Activated B cell treated with CpG ODN at 0.5 μM for 24 hours (primary cell): Measurements from ENCODE around the gene COA7. TPM values are rescaled to one million over a fixed set of nuclear protein-coding genes. Genes with fewer than 3 reads are reported as not detected.
"Not testable (repeated sequence)": the region's sequence is repeated elsewhere in the genome, so short reads cannot be mapped to it uniquely, and the experiment has no call there.

Experiments used
- ATAC-seq: fragments of 200-7000 bp; cut with Tn5 transposase; one replicate; pipeline ENCODE4 v1.10.0; 2021; ENCODE audit warnings: low read depth, mild to moderate bottlenecking, moderate library complexity
- CTCF ChIA-PET: fragments of 350-600 bp; sonication (Branson Sonifier 250); formaldehyde crosslinking; loops from one replicate; lab custom pipeline; 2021; ENCODE audit warnings: antibody characterized with exemption; lab: Charles Lee
- POLR2A ChIA-PET: fragments of 350-600 bp; sonication (Branson Sonifier 250); formaldehyde crosslinking; loops from one replicate; lab custom pipeline; 2021; ENCODE audit warnings: antibody characterized with exemption; lab: Charles Lee
- DNase-seq: peaks from one replicate; pipeline ENCODE4 v3.0.0; 2022
- H3K27ac Mint-ChIP-seq: one replicate; pipeline ENCODE4 v1.8.0; 2020; ENCODE audit warnings: mixed read lengths
- H3K27me3 Mint-ChIP-seq: one replicate; pipeline ENCODE4 v1.8.0; 2021; ENCODE audit warnings: mixed read lengths
- H3K36me3 Mint-ChIP-seq: one replicate; pipeline ENCODE4 v1.8.0; 2021; ENCODE audit warnings: low read depth, mixed read lengths
- H3K4me1 Mint-ChIP-seq: one replicate; pipeline ENCODE4 v1.8.0; 2021; ENCODE audit warnings: mixed read lengths
- H3K4me3 Mint-ChIP-seq: one replicate; pipeline ENCODE4 v1.8.0; 2020; ENCODE audit warnings: mild to moderate bottlenecking, mixed read lengths
- H3K9me3 Mint-ChIP-seq: one replicate; pipeline ENCODE4 v1.8.0; 2020; ENCODE audit warnings: mixed read lengths
- CTCF ChIP-seq: fragments of 200-600 bp; IDR thresholded peaks from one replicate; pipeline ENCODE4 v1.8.0; 2022; ENCODE audit warnings: antibody characterized with exemption, mild to moderate bottlenecking
- intact Hi-C: fragments of 100-400 bp; cut with micrococcal nuclease; formaldehyde crosslinking; loops from one replicate; pipeline ENCODE4 v1.15.1; 2024
- total RNA-seq: library from RNA; stranded (reverse); gene quantifications from 2 replicates; pipeline ENCODE4 v1.2.3, GENCODE V29; 2022

COA7 gene
- total RNA-seq, 1 donor from 2014 or later: 23.6 TPM

- Mint-ChIP-seq H3K27me3 (no peaks in the 10 kb centered on the region), H3K4me3 (no peak overlapping the region), H3K9me3 (no peaks in the 10 kb centered on the region), H3K36me3 (no peaks in the 10 kb centered on the region), H3K27ac (no peak overlapping the region), H3K4me1 (peaks cover 25% of the 10 kb centered on the region)
- no peak for DNase-seq
- ChIA-PET POLR2A (no interaction called here), CTCF (no interaction called here)
- TF ChIP-seq CTCF: no peak
- no peak for ATAC-seq
- intact Hi-C loops: no loop called here
Observed at GRCh38 chr1:52723260-52723659, 25.1 kb upstream of the COA7 start.

- H3K9me3 Mint-ChIP-seq, ATAC-seq, POLR2A ChIA-PET, DNase-seq, H3K27ac Mint-ChIP-seq, intact Hi-C loops, H3K4me3 Mint-ChIP-seq, H3K4me1 Mint-ChIP-seq, H3K27me3 Mint-ChIP-seq, CTCF ChIA-PET, H3K36me3 Mint-ChIP-seq: not testable (repeated sequence)
Observed at GRCh38 chr1:52715296-52715695, 17.1 kb upstream of the COA7 start.

- ATAC-seq (no peak), DNase-seq (no peak)
- no peaks in the 10 kb centered on the region for H3K9me3 Mint-ChIP-seq
- ChIA-PET CTCF (no interaction called here), POLR2A (no interaction called here)
- no peaks in the 10 kb centered on the region for H3K36me3 Mint-ChIP-seq
- no peaks in the 10 kb centered on the region for H3K4me1 Mint-ChIP-seq
- no peak for TF ChIP-seq CTCF
- H3K27me3 Mint-ChIP-seq: no peaks in the 10 kb centered on the region
- intact Hi-C loops: no loop called here
- no peak overlapping the region for H3K27ac Mint-ChIP-seq
- H3K4me3 Mint-ChIP-seq: no peak overlapping the region
Observed at GRCh38 chr1:52713590-52713989, 15.4 kb upstream of the COA7 start.

- no peaks in the 10 kb centered on the region for H3K36me3 Mint-ChIP-seq
- peaks cover 2% of the 10 kb centered on the region for H3K27me3 Mint-ChIP-seq
- no peaks in the 10 kb centered on the region for H3K9me3 Mint-ChIP-seq
- intact Hi-C loops: loop anchor here (10.0 kb wide), 1 partner anchor 1734 kb away; the partner anchor contains the start of gene CDKN2C
- DNase-seq: no peak
- TF ChIP-seq CTCF: no peak
- H3K4me1 Mint-ChIP-seq: peaks cover 3% of the 10 kb centered on the region
- ATAC-seq: no peak
- no peak overlapping the region for H3K4me3 Mint-ChIP-seq
- ChIA-PET CTCF (no interaction called here), POLR2A (no interaction called here)
- H3K27ac Mint-ChIP-seq: no peak overlapping the region
Observed at GRCh38 chr1:52709016-52709415, 10.9 kb upstream of the COA7 start.

- ChIA-PET CTCF (no interaction called here), POLR2A (no interaction called here)
- H3K27me3 Mint-ChIP-seq: peaks cover 2% of the 10 kb centered on the region
- H3K4me1 Mint-ChIP-seq: peaks cover 9% of the 10 kb centered on the region
- H3K9me3 Mint-ChIP-seq: no peaks in the 10 kb centered on the region
- DNase-seq (no peak), ATAC-seq (no peak)
- H3K36me3 Mint-ChIP-seq: peaks cover 2% of the 10 kb centered on the region
- TF ChIP-seq CTCF: no peak
- intact Hi-C loops: loop anchor here (10.0 kb wide), 1 partner anchor 1733 kb away; the partner anchor contains the start of gene CDKN2C
- no peak overlapping the region for H3K4me3 Mint-ChIP-seq
- no peak overlapping the region for H3K27ac Mint-ChIP-seq
Observed at GRCh38 chr1:52707927-52708655, 9.9 kb upstream of the COA7 start.
